22Rv1 (cell line): Measurements from ENCODE around the gene SELENOM.

Experiments used
- H3K27ac ChIP-seq: fragments of 450-650 bp; 2 replicates; pipeline ENCODE4 v1.5.1; 2017
- CTCF ChIP-seq: fragments of 450-650 bp; IDR thresholded peaks from 2 replicates; pipeline ENCODE4 v1.5.1; 2017; ENCODE audit warnings: mild to moderate bottlenecking
- ZFX ChIP-seq: fragments of 450-650 bp; IDR thresholded peaks from 2 replicates; pipeline ENCODE4 v1.6.1; 2017; ENCODE audit warnings: antibody characterized with exemption, borderline replicate concordance

SELENOM gene

GRCh38 chr22:31089160-31090100 is 17.9 kb downstream of the SELENOM start:
- H3K27ac ChIP-seq = no peak overlapping the region
- TF ChIP-seq CTCF (peak; percentile 75), ZFX (no peak)

- no peak for TF ChIP-seq ZFX
- TF ChIP-seq CTCF = no peak
- H3K27ac ChIP-seq = no peak overlapping the region
Measured at GRCh38 chr22:31088233-31088986, 19.0 kb downstream of the SELENOM start.

- H3K27ac ChIP-seq = no peak overlapping the region
- no peak for TF ChIP-seq CTCF
Measured at GRCh38 chr22:31087744-31088215, 19.6 kb downstream of the SELENOM start.

- TF ChIP-seq CTCF (no peak), ZFX (no peak)
- H3K27ac ChIP-seq = no peak overlapping the region
Measured at GRCh38 chr22:31086703-31087330, 20.6 kb downstream of the SELENOM start.

- no peak for TF ChIP-seq CTCF
- H3K27ac ChIP-seq = no peak overlapping the region
Measured at GRCh38 chr22:31085928-31086327, 21.4 kb downstream of the SELENOM start.

GRCh38 chr22:31085493-31085824 is 21.9 kb downstream of the SELENOM start:
- TF ChIP-seq ZFX (no peak), CTCF (no peak)
- H3K27ac ChIP-seq = no peak overlapping the region
